HEK293 (cell line): ENCODE results near the gene LMO1.

ENCODE experiments used
- CTCF ChIA-PET: fragments of 350-600 bp; formaldehyde crosslinking; extraction: SDS; loops from one replicate; lab custom pipeline; 2021; ENCODE audit warnings: antibody characterized with exemption; lab: Yijun Ruan, JAX
- POLR2A ChIA-PET: fragments of 300-600 bp; formaldehyde crosslinking; extraction: SDS; loops from one replicate; lab custom pipeline; 2020; ENCODE audit warnings: antibody characterized with exemption, inconsistent platforms; lab: Yijun Ruan, JAX
- H3K27ac ChIP-seq: fragments of 200-500 bp; sonication (Bioruptor generic); 2 replicates; pipeline ENCODE4 v1.5.1; 2014; ENCODE audit warnings: low read depth, low read length, control low read depth, inconsistent platforms; ENCODE audit errors: extremely low read depth
- H3K36me3 ChIP-seq, 2 experiments: fragments of 200-500 bp in 1 of 2; sonication (Bioruptor generic) in 1 of 2; 1 replicate in 1 of 2; 2 replicates in 1 of 2; pipeline ENCODE4 v1.5.1; 2014 to 2017; ENCODE audit warnings: inconsistent platforms in 2 of 2, low read length in 2 of 2; ENCODE audit not compliant: control insufficient read depth in 2 of 2, insufficient read depth in 1 of 2
- H3K4me1 ChIP-seq: fragments of 200-500 bp; sonication (Bioruptor generic); 2 replicates; pipeline ENCODE4 v1.5.1; 2014; ENCODE audit warnings: mild to moderate bottlenecking, low read length, inconsistent platforms; ENCODE audit not compliant: control insufficient read depth, insufficient read depth
- H3K4me3 ChIP-seq: 2 replicates; pipeline ENCODE4 v1.5.1; 2011; ENCODE audit warnings: low read depth, mild to moderate bottlenecking, control low read depth, low read length, moderate library complexity
- H3K9me3 ChIP-seq: fragments of 200-500 bp; sonication (Bioruptor generic); 2 replicates; pipeline ENCODE4 v1.5.1; 2014; ENCODE audit warnings: low read depth, low read length, inconsistent platforms; ENCODE audit not compliant: control insufficient read depth, insufficient read depth
- EGR2 ChIP-seq: fragments of 450-650 bp; formaldehyde crosslinking; IDR thresholded peaks from 2 replicates; pipeline ENCODE4 v1.5.1; 2016; ENCODE audit warnings: low read depth, missing biosample characterization, missing genetic modification characterization
- GLI2 ChIP-seq: fragments of 450-650 bp; formaldehyde crosslinking; IDR thresholded peaks from 2 replicates; pipeline ENCODE4; 2017; ENCODE audit warnings: missing biosample characterization, missing genetic modification characterization, low read depth, borderline replicate concordance
- GLI4 ChIP-seq: fragments of 450-650 bp; formaldehyde crosslinking; IDR thresholded peaks from 2 replicates; pipeline ENCODE4 v1.5.1; 2016; ENCODE audit warnings: missing biosample characterization, missing genetic modification characterization
- HOXD13 ChIP-seq: sonication (generic); formaldehyde crosslinking; IDR thresholded peaks from 2 replicates; pipeline ENCODE4 v1.8.0; 2022; ENCODE audit warnings: missing genetic modification reagents, borderline replicate concordance
- PBX3 ChIP-seq: sonication (generic); formaldehyde crosslinking; IDR thresholded peaks from 2 replicates; pipeline ENCODE4 v1.8.1; 2022; ENCODE audit warnings: mild to moderate bottlenecking, moderate library complexity, missing genetic modification reagents
- SP2 ChIP-seq: fragments of 450-650 bp; formaldehyde crosslinking; IDR thresholded peaks from 2 replicates; pipeline ENCODE4 v1.5.1; 2016; ENCODE audit warnings: missing biosample characterization, missing genetic modification characterization
- TRIM28 ChIP-seq: IDR thresholded peaks from 2 replicates; pipeline ENCODE4 v1.6.1; 2011; ENCODE audit warnings: low read length, control low read depth, borderline replicate concordance
- YY1 ChIP-seq: fragments of 450-650 bp; formaldehyde crosslinking; IDR thresholded peaks from 2 replicates; pipeline ENCODE4 v1.5.1; 2018; ENCODE audit warnings: missing biosample characterization, missing genetic modification characterization
- ZBTB10 ChIP-seq: fragments of 450-650 bp; formaldehyde crosslinking; IDR thresholded peaks from 2 replicates; pipeline ENCODE4 v1.5.1; 2016; ENCODE audit warnings: missing biosample characterization, missing genetic modification characterization
- ZBTB20 ChIP-seq: fragments of 450-650 bp; formaldehyde crosslinking; IDR thresholded peaks from 2 replicates; pipeline ENCODE4 v1.5.1; 2016; ENCODE audit warnings: missing biosample characterization, missing genetic modification characterization
- ZBTB6 ChIP-seq: fragments of 450-650 bp; formaldehyde crosslinking; IDR thresholded peaks from 2 replicates; pipeline ENCODE4 v1.5.1; 2017; ENCODE audit warnings: missing biosample characterization, missing genetic modification characterization
- ZNF114 ChIP-seq: fragments of 450-650 bp; formaldehyde crosslinking; IDR thresholded peaks from 2 replicates; pipeline ENCODE4 v1.5.0; 2017; ENCODE audit warnings: missing biosample characterization, missing genetic modification characterization
- ZNF280D ChIP-seq: fragments of 450-650 bp; formaldehyde crosslinking; IDR thresholded peaks from 2 replicates; pipeline ENCODE4 v1.5.1; 2016; ENCODE audit warnings: missing biosample characterization, missing genetic modification characterization
- ZNF292 ChIP-seq: fragments of 450-650 bp; formaldehyde crosslinking; IDR thresholded peaks from 2 replicates; pipeline ENCODE4 v1.5.1; 2016; ENCODE audit warnings: low read depth, missing biosample characterization, missing genetic modification characterization, borderline replicate concordance
- ZNF341 ChIP-seq: fragments of 450-650 bp; formaldehyde crosslinking; IDR thresholded peaks from 2 replicates; pipeline ENCODE4; 2016; ENCODE audit warnings: low read depth, missing biosample characterization, missing genetic modification characterization
- ZNF549 ChIP-seq: fragments of 450-650 bp; IDR thresholded peaks from 2 replicates; pipeline ENCODE4 v1.5.1; 2018; ENCODE audit warnings: missing biosample characterization, missing genetic modification characterization, mild to moderate bottlenecking, inconsistent platforms, moderate library complexity
- ZNF624 ChIP-seq: fragments of 450-650 bp; formaldehyde crosslinking; IDR thresholded peaks from 2 replicates; pipeline ENCODE4 v1.5.1; 2017; ENCODE audit warnings: missing biosample characterization, missing genetic modification characterization
- ZNF747 ChIP-seq: fragments of 450-650 bp; formaldehyde crosslinking; IDR thresholded peaks from 2 replicates; pipeline ENCODE4 v1.5.1; 2016; ENCODE audit warnings: missing biosample characterization, missing genetic modification characterization
- ZNF777 ChIP-seq: fragments of 450-650 bp; formaldehyde crosslinking; IDR thresholded peaks from 2 replicates; pipeline ENCODE4 v1.5.1; 2017; ENCODE audit warnings: missing biosample characterization, missing genetic modification characterization, borderline replicate concordance
- ZNF792 ChIP-seq: fragments of 450-650 bp; formaldehyde crosslinking; IDR thresholded peaks from 2 replicates; pipeline ENCODE4 v1.5.1; 2016; ENCODE audit warnings: missing biosample characterization, missing genetic modification characterization
- ZSCAN30 ChIP-seq: fragments of 450-650 bp; IDR thresholded peaks from 2 replicates; pipeline ENCODE4 v1.5.1; 2018; ENCODE audit warnings: missing biosample characterization, mild to moderate bottlenecking, missing genetic modification characterization, moderate library complexity
- ZSCAN4 ChIP-seq: fragments of 450-650 bp; formaldehyde crosslinking; IDR thresholded peaks from 2 replicates; pipeline ENCODE4 v1.5.1; 2017; ENCODE audit warnings: missing biosample characterization, missing genetic modification characterization
- TF ChIP-seq, protein P1 (sequence below): fragments of 450-650 bp; IDR thresholded peaks from 2 replicates; pipeline ENCODE4 v1.5.1; 2018; ENCODE audit warnings: missing biosample characterization, mild to moderate bottlenecking, missing genetic modification characterization

Gene LMO1

DNA sequence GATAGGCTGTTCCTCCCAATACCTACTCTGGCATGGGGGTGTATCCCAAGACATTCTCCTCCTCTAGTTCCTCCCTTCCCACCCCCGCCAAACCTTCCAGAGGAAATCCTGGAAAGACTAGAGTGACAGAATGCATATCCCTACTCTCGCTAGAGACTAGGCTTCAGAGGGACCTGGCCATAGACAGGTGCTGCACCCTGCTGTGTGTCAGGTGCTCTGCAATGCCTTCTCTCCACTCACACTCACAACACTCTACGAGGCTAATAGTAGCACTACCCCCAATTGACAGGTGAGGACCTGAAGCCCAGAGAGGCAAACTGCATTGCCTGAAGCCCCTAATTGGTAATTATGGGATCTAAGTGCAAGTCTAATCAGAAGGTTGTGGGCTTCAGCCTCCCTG lies 46.2 kb upstream of the LMO1 start:
- POLR2A ChIA-PET = no interaction called here
- Histone ChIP-seq H3K36me3 (no peaks in the 10 kb centered on the region), H3K4me3 (no peak overlapping the region)
- CTCF ChIA-PET = no interaction called here
- TF ChIP-seq ZNF114 (tag by site-specific recombination) = no peak
- no peak for TF ChIP-seq ZNF624 (tag by site-specific recombination)
- TF ChIP-seq ZNF777 (tag by site-specific recombination) = no peak
- TF ChIP-seq ZNF292 = no peak
- no peak for TF ChIP-seq EGR2 (tag by site-specific recombination)
- no peak for TF ChIP-seq GLI2 (tag by site-specific recombination)
- TF ChIP-seq ZSCAN4 (tag by site-specific recombination) = no peak
- no peak for TF ChIP-seq ZNF792
- no peak for TF ChIP-seq ZNF280D (tag by site-specific recombination)
- no peak for TF ChIP-seq GLI4
- TF ChIP-seq, all 188 proteins: peak for 0
- no peaks in the 10 kb centered on the region for H3K9me3 ChIP-seq
- no peaks in the 10 kb centered on the region for H3K4me1 ChIP-seq
- no peak overlapping the region for H3K27ac ChIP-seq

GRCh38 chr11:8309311-8309710 lies 45.6 kb upstream of the LMO1 start:
- CTCF ChIA-PET = no interaction called here
- Histone ChIP-seq H3K4me3 (no peak overlapping the region), H3K27ac (no peak overlapping the region), H3K36me3 (no peaks in the 10 kb centered on the region), H3K4me1 (no peaks in the 10 kb centered on the region), H3K9me3 (no peaks in the 10 kb centered on the region)
- TF ChIP-seq ZBTB10 (tag by site-specific recombination) (no peak), YY1 (tag by site-specific recombination) (no peak), ZNF747 (no peak), TRIM28 (no peak), PBX3 (CRISPR knock-in tag) (no peak), ZSCAN30 (tag by site-specific recombination) (no peak), HOXD13 (CRISPR knock-in tag) (no peak), SP2 (tag by site-specific recombination) (no peak), ZNF292 (no peak), ZBTB20 (no peak), ZNF549 (tag by site-specific recombination) (no peak), ZBTB6 (no peak), ZNF341 (no peak)
- TF ChIP-seq, protein P1, sequence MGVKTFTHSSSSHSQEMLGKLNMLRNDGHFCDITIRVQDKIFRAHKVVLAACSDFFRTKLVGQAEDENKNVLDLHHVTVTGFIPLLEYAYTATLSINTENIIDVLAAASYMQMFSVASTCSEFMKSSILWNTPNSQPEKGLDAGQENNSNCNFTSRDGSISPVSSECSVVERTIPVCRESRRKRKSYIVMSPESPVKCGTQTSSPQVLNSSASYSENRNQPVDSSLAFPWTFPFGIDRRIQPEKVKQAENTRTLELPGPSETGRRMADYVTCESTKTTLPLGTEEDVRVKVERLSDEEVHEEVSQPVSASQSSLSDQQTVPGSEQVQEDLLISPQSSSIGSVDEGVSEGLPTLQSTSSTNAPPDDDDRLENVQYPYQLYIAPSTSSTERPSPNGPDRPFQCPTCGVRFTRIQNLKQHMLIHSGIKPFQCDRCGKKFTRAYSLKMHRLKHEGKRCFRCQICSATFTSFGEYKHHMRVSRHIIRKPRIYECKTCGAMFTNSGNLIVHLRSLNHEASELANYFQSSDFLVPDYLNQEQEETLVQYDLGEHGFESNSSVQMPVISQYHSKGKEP (tag by site-specific recombination) = no peak
- POLR2A ChIA-PET = no interaction called here
